ENCODE measurements around the gene MRNIP.
"Not testable (repeated sequence)": the region's sequence is repeated elsewhere in the genome, so short reads cannot be mapped to it uniquely, and the experiment has no call there.

Gene MRNIP

GRCh38 chr5:179802207-179802883, 56.3 kb downstream of the MRNIP start:
- DNase-seq: no peak

DNA sequence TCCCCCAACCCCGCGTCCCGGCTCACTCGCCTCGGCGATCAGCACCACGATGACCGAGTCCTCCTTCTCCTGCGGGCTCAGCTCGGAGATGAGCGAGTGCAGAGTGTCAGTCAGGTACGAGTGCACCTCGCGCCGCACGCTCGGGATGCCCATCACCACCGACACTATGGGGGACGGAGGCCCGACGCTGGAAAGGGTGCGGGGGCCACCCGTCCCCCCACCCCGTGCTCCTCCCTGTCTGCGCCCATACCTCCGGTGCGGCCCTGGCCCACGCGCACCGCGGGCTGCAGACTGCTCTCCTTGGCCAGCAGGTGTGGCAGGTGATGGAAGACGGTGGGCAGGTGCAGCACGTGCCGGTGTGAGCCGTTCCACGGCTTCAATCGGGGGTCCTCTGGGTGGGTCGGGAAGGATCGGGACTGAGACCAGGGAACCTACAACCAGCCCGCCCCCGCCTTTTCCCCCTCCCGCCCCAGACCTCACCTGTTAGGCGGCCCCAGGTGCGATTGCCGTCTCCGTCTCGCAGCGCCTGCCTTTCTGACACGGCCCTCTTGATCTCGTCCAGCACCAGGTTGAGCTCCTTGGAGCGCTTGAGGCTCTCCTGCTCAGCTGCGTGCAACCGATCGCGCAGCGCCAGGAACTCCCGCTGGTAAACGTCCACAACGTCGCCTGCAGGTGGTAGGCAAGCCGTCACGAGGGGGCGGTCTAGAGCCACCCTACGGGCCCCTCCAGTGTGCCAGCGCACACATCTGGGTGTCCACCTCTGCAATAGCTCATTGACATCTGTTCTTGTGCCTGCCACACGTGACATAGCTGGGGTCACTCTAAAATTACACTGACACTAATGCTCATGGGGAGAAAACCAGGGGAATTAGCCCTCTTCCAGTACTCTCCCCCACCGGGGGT, 57.1 kb downstream of the MRNIP start:
- DNase-seq: peak; percentile 83

DNA sequence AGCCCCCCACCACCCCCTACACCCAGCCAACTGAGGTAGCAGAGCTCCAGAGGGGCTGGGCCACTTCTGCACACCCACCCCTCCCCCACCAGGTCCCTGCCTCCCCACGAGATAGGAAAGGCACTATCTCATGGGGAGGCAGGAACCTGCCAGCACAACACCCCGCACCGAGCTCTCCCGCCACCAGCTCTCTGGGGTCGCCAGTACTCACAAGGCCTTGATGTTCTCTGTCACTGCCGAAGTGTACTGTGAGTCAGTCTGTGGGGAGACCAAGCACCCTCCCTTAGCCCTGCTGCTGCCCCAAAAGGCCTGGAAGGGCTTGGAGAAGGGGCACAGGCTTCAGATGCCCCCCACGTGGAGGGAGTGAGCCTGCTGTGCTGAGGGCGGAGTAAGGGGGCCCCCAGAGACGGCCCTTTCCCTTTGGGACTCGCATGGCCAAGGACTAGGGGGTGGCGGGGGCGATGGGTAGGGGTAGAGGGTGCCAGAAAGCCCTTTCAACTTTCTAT, 57.9 kb downstream of the MRNIP start:
- DNase-seq: no peak

- no peak for DNase-seq
Measured at GRCh38 chr5:179800071-179800695, 58.4 kb downstream of the MRNIP start.

- DNase-seq: no peak
Measured at GRCh38 chr5:179799644-179799973, 59.0 kb downstream of the MRNIP start.

- no peak for DNase-seq
Measured at GRCh38 chr5:179798771-179799643, 59.6 kb downstream of the MRNIP start.

DNA sequence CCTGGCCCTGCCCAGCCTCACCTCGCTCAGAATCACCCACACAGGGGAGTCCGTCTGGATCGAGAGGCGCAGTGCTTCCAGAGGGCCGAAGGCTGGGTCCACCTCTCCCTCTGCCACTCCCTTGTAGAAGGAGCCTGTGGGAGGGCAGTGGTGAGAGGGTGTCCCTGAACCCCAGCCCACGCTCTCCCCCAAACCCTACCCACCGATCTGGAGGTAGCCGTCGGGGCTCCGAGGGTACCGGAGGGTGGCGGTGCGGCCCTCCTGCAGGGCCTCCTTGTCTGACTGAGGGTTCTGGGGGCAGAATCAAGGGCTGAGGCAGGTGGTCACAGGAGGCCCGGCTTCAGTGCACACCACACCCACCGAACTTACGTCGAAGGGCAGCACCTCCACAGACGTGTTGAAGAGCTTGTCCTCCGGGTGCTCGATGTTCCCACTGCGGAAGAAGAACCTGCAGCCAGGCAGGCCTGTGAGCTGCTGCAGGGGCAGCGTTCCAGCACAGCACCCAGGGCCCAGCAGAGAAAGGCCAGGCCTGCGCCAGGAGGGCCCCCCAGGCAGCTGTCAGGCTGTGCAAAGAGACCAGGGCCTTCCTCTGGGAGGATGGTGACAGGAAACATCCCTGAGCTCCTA, 60.4 kb downstream of the MRNIP start:
- no peak for DNase-seq

DNA sequence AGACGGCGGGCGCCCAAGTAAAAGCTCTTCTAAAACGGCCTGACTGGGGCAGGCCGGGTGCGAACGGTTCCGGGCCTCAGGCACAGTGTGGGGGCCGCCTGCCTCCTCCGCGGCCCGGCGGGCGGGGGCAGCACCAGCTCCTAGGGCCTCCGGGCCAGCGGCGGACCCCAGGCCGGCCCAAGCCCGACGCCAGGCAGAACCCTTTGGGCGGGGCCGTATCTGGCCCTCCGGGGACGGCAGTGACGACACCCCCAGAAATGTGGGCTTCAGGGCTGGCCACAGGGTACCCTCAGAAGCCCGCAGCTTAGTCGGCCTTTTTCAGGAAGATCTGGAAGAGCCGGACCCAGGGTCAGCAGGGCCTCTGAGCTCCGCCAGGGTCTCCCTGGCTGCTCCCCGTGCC, 60.9 kb downstream of the MRNIP start:
- DNase-seq: no peak

GRCh38 chr5:179796877-179797608, 61.6 kb downstream of the MRNIP start:
- DNase-seq: no peak

DNA sequence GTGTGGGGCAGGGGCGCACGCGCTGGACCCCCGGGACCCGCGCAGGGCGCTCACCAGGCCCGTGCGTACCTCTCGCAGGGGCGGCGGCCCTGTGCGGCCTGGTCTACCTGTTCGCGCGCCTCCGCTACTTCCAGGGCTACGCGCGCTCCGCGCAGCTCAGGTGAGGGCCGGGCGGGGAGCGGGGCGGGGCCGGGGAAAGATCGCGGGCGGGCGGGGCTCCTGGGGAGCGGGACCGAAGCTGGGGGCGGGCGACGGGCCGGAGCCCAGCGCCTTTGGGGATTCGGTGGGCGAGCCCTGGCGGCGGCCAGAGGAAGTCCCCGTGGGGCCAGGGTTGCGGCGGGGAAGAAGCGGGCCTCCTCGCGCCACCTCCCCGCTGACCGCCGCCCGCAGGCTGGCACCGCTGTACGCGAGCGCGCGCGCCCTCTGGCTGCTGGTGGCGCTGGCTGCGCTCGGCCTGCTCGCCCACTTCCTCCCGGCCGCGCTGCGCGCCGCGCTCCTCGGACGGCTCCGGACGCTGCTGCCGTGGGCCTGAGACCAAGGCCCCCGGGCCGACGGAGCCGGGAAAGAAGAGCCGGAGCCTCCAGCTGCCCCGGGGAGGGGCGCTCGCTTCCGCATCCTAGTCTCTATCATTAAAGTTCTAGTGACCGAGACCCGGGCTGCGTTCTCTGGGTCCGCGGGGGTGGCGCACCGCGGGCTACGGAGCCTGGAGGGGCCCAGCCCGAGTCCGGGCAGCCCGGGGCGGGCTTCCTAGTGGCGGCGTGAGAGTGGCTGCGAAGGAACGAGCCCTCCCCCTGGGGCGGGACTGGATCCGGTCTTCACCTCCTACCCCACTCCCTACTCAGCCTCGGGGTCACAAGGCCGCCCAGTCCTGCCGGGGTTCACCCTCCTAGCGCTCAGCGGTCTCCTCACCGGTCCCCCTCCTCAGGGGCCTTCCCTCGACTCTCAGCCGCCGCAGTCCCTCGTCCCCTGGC, 62.5 kb downstream of the MRNIP start:
- DNase-seq: peak; percentile 54

- DNase-seq: no peak
Measured at GRCh38 chr5:179795049-179795862, 63.4 kb downstream of the MRNIP start.

DNA sequence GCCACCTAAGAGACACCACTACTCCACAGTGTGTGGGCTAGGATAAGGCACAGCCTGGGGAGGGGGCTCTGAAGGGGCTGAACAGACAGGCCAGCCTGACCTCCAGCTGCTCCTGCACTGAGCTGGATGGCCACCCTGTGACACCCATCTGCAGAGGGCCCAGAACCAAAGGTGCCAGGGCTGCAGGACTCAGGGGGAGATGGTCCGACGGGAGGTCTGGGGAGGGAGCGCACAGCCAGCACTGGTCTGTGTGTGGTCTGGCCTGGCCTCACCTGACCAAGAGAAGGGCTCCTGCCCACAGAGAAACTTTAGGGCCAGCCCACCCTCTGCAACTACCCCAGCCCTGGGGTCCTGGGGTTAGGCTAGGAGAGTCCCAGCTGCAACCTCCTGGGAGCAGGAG, 64.0 kb downstream of the MRNIP start:
- DNase-seq: no peak

DNA sequence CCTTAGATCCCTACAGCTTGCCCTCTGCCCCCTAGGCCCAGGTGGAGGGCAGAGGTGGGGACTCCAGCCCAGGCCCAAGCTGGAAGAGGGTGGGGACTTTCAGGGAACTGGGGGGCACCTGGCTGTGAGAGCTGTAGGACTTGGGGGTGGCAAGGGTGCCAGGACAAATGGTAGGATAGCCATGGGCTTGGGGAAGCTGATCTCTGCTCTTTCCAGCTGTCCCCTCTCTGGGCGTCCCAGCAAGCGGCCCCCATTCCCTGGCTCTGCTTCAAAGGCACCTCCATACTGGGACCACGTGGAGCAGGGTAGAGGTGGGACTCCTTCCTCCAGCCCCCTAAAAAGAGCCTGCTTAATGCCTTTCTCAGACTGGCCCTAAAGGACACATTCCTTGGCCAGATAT, 64.4 kb downstream of the MRNIP start:
- no peak for DNase-seq

- DNase-seq: no peak
Measured at GRCh38 chr5:179793468-179794139, 65.0 kb downstream of the MRNIP start, which contains the start of gene LTC4S. TSS of gene LTC4S (plus strand) at chr5:179793986. CDS start at chr5:179794081, 95 bp downstream.

DNA sequence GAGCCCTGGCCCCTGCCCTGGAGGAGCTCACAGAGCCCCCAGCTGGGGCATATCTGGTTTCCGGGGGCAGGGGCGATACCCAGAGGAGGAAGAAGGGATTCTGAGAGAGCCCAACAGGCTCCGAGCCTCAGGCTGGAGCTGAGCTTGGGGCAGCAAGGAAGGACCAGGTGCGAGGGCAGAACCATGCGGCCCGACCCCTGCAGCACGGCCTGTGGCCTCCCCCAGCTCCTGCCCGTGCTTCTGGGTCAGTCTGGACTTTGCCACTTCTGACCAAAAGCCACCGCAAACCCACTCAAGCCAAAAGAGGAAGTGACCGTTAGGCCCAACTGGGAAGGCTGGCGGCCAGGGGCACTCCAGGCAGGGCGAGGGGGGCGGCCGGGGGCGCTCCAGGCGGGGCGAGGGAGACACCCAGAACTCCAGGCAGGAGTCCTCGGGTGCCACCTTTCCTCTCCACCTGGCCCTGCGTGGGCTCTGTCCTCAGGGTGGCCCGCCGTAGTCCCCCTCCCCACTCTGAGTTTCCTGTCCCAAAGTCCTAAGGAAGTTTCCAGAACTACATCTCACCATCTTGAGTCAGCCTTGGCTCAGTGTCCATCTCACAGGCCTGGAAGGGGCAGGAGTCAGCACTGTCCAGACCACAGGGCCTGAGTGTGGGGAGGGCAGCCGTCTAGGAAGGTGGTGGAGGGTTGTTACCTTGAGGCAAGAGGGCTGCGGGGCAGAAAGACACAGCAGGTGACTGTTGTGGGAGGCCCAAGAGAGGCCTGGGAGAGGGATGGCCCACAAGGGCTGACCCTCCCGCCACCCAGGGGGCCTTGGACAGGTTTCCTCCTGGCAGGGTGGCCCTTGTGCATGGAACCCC, 65.8 kb downstream of the MRNIP start:
- no peak for DNase-seq

DNA sequence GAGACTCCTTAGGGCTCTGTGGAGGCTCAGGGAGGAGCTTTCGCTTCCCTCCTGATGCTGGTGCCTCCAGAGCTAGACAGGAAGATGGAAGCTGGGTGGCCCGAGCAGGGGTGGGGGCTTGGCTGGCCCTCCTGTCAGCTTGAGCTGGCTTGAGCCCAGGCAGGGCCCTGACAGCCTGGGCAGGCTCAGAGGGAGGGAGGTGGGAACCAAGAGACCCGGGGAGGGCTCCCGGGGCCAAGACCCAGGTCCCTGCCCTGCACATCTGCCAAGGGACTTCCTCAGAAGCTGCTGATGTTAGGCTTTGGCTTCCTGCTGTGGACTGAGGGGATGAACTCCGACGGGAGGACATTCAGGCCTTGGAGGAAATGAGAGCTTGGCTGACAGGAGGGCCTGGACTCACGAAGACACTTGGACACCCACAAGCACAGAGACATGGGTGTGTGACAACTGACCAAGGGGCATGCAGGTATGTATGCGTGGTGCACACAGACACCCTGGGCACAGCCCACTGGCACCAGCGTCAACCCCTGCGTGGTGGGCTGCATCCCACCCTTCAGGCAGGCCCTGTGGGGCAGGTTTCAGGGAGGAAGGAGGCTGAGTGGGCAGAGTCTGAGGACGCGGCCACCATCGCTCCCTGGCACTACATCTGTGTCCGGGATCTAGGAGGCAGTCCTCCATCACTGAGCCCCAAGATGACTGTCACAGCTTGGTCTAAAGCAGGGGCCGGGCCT, 66.6 kb downstream of the MRNIP start:
- no peak for DNase-seq

DNA sequence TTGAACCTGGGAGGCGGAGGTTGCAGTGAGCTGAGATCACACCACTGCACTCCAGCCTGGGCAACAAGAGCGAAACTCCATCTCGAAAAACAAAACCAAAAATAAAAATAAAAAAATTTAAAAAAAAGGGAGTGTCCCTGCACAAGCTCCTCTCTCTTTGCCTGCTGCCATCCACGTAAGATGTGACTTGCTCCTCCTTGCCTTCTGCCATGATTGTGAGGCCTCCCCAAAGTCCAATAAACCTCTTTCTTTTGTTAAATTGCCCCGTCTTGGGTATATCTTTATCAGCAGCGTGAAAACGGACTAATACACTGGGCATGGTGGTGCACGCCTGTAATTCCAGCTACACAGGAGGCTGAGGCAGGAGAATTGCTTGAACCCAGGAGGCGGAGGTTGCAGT, 69.3 kb downstream of the MRNIP start:
- not testable (repeated sequence) for DNase-seq

Measured in stimulated activated CD4-positive, alpha-beta T cell treated with anti-CD3 and anti-CD28 coated beads, Interleukin-1b, Interleukin-23, amount 100 ng/mL, for 48 hours (primary cell).